GM23338 (cell line): ENCODE measurements around the gene PAX9. TPM values are rescaled to one million over a fixed set of nuclear protein-coding genes. Genes with fewer than 3 reads are reported as not detected.

Experiments used
- ATAC-seq: fragments of 200-7000 bp; cut with Tn5 transposase; 3 replicates; pipeline ENCODE4 v1.9.1; 2020
- DNase-seq: peaks from one replicate; pipeline ENCODE4 v3.0.0-alpha.2; 2015; ENCODE audit warnings: low spot score
- H2AFZ ChIP-seq: fragments of 200-600 bp; sonication (generic); 2 replicates; pipeline ENCODE4 v1.8.0; 2016; ENCODE audit warnings: antibody characterized with exemption, mild to moderate bottlenecking, moderate library complexity
- H3F3A ChIP-seq: fragments of 200-600 bp; sonication (generic); replicated peaks from 2 replicates; pipeline ENCODE4 v1.8.0; 2017; ENCODE audit warnings: antibody characterized with exemption, mixed run types, low read depth
- H3K27ac ChIP-seq: fragments of 200-600 bp; sonication (generic); 2 replicates; pipeline ENCODE4 v1.6.1; 2016; ENCODE audit warnings: low read depth
- H3K27me3 ChIP-seq: fragments of 200-600 bp; sonication (generic); 2 replicates; pipeline ENCODE4 v1.8.0; 2016; ENCODE audit warnings: mild to moderate bottlenecking, mixed run types, moderate library complexity; ENCODE audit not compliant: insufficient read depth
- H3K36me3 ChIP-seq: fragments of 200-600 bp; sonication (generic); 2 replicates; pipeline ENCODE4 v1.8.0; 2016; ENCODE audit warnings: mild to moderate bottlenecking; ENCODE audit not compliant: insufficient read depth
- H3K4me1 ChIP-seq: fragments of 200-600 bp; sonication (generic); 2 replicates; pipeline ENCODE4 v1.8.0; 2016; ENCODE audit warnings: mild to moderate bottlenecking, moderate library complexity; ENCODE audit not compliant: insufficient read depth
- H3K4me2 ChIP-seq: fragments of 200-600 bp; sonication (generic); 2 replicates; pipeline ENCODE4 v1.7.1; 2017; ENCODE audit warnings: mixed run types
- H3K4me3 ChIP-seq: fragments of 200-600 bp; sonication (generic); 2 replicates; pipeline ENCODE4 v1.6.1; 2016; ENCODE audit warnings: mixed run types
- H3K79me2 ChIP-seq: fragments of 200-600 bp; sonication (generic); replicated peaks from 2 replicates; pipeline ENCODE4 v1.8.0; 2017; ENCODE audit warnings: mild to moderate bottlenecking; ENCODE audit not compliant: insufficient read depth
- H3K9me2 ChIP-seq: fragments of 200-600 bp; sonication (generic); 2 replicates; pipeline ENCODE4 v1.8.0; 2017; ENCODE audit not compliant: insufficient read depth
- H4K20me1 ChIP-seq: fragments of 200-600 bp; sonication (generic); replicated peaks from 2 replicates; pipeline ENCODE4 v1.8.0; 2017; ENCODE audit warnings: mild to moderate bottlenecking; ENCODE audit not compliant: insufficient read depth
- H3K27ac Mint-ChIP-seq: 2 replicates; pipeline ENCODE4 v1.8.0; 2020; ENCODE audit warnings: inconsistent platforms, mild to moderate bottlenecking, moderate library complexity, mixed read lengths
- H3K27me3 Mint-ChIP-seq: 3 replicates; pipeline ENCODE4 v1.8.0; 2022; ENCODE audit warnings: low read depth, mild to moderate bottlenecking, moderate library complexity, mixed read lengths, inconsistent platforms; ENCODE audit not compliant: insufficient read depth, poor library complexity
- H3K36me3 Mint-ChIP-seq: 3 replicates; pipeline ENCODE4 v1.8.0; 2021; ENCODE audit warnings: low read depth, mild to moderate bottlenecking, inconsistent platforms, moderate library complexity, mixed read lengths
- H3K4me1 Mint-ChIP-seq: 3 replicates; pipeline ENCODE4 v1.8.0; 2020; ENCODE audit warnings: mild to moderate bottlenecking, inconsistent platforms, mixed read lengths
- H3K4me3 Mint-ChIP-seq: 3 replicates; pipeline ENCODE4 v1.8.0; 2021; ENCODE audit warnings: moderate library complexity, mild to moderate bottlenecking, inconsistent platforms, mixed read lengths
- H3K9me3 Mint-ChIP-seq: 3 replicates; pipeline ENCODE4 v1.8.0; 2020; ENCODE audit warnings: moderate library complexity, mild to moderate bottlenecking, inconsistent platforms, mixed read lengths
- CREB1 ChIP-seq: fragments of 250-450 bp; sonication (Bioruptor Pico); IDR thresholded peaks from 2 replicates; pipeline ENCODE4 v1.5.0; 2020; ENCODE audit warnings: low read depth, mild to moderate bottlenecking, moderate library complexity
- ETS1 ChIP-seq: IDR thresholded peaks from 2 replicates; pipeline ENCODE4 v1.6.1; 2016; ENCODE audit warnings: antibody characterized with exemption
- EZH2 ChIP-seq: fragments of 200-600 bp; sonication (generic); IDR thresholded peaks from one replicate; pipeline ENCODE4 v1.8.0; 2017; ENCODE audit warnings: antibody characterized with exemption, mild to moderate bottlenecking, low read depth; ENCODE audit not compliant: unreplicated experiment
- EZH2phosphoT487 ChIP-seq: fragments of 200-600 bp; sonication (generic); IDR thresholded peaks from one replicate; pipeline ENCODE4 v1.8.1; 2018; ENCODE audit warnings: antibody characterized with exemption; ENCODE audit not compliant: unreplicated experiment
- JUNB ChIP-seq: IDR thresholded peaks from one replicate; pipeline ENCODE4 v1.6.1; 2016; ENCODE audit warnings: antibody characterized with exemption; ENCODE audit not compliant: unreplicated experiment
- NANOG ChIP-seq: IDR thresholded peaks from 2 replicates; pipeline ENCODE4 v1.6.1; 2016; ENCODE audit warnings: antibody characterized with exemption, borderline replicate concordance
- POLR2AphosphoS5 ChIP-seq: IDR thresholded peaks from 2 replicates; pipeline ENCODE4 v1.6.1; 2016; ENCODE audit warnings: antibody characterized with exemption, low read depth
- ZNF114 ChIP-seq: fragments of 250-450 bp; sonication (Bioruptor Pico); IDR thresholded peaks from 2 replicates; pipeline ENCODE4 v1.5.0; 2020; ENCODE audit warnings: mild to moderate bottlenecking, moderate library complexity
- ZNF462 ChIP-seq: fragments of 250-450 bp; sonication (Bioruptor Pico); IDR thresholded peaks from 2 replicates; pipeline ENCODE4 v1.5.0; 2020; ENCODE audit warnings: mild to moderate bottlenecking, moderate library complexity
- polyA plus RNA-seq: library from polyadenylated mRNA; unstranded; fragments of >200 nt; fragmentation: Nextera tagmentation; extraction: Ambion mirVana; gene quantifications from 2 replicates; pipeline ENCODE4 v1.2.1, GENCODE V29; 2016
- total RNA-seq: library from RNA; depleted of rRNA; stranded (reverse); fragments of >200 nt; shearing (Covaris generic); gene quantifications from 2 replicates; pipeline ENCODE4 v1.2.3, GENCODE V29; 2014

PAX9 gene
- total and polyA plus RNA-seq, 2 experiments from 2014 or later = 0.74 TPM; not detected in 1

GRCh38 chr14:36653962-36654793, 7.5 kb upstream of the PAX9 start:
- Histone ChIP-seq H3K27ac (no peak overlapping the region), H3K4me2 (peak overlapping the region; percentile 46), H3K9me2 (no peaks in the 10 kb centered on the region), H3F3A (peaks cover 23% of the 10 kb centered on the region), H2AFZ (no peak overlapping the region; the same call in 1 of the 2 replicates), H3K4me1 (peaks cover 36% of the 10 kb centered on the region), H3K27me3 (peaks cover 100% of the 10 kb centered on the region), H3K4me3 (peak overlapping the region; percentile 56; the same call in 1 of the 2 replicates), H4K20me1 (peaks cover 56% of the 10 kb centered on the region), H3K79me2 (no peaks in the 10 kb centered on the region), H3K36me3 (no peaks in the 10 kb centered on the region)
- TF ChIP-seq EZH2phosphoT487 = peak; percentile 71
- TF ChIP-seq EZH2 = peak; percentile 93
- TF ChIP-seq JUNB = no peak
- no peak for TF ChIP-seq CREB1 (CRISPR knock-in tag)
- no peak for TF ChIP-seq POLR2AphosphoS5
- no peak for TF ChIP-seq NANOG
- Mint-ChIP-seq H3K4me3 (peak overlapping the region; percentile 51; the same call in 1 of the 3 replicates), H3K27me3 (peaks cover 100% of the 10 kb centered on the region), H3K36me3 (no peaks in the 10 kb centered on the region; the same call in 2 of the 3 replicates), H3K4me1 (peaks cover 38% of the 10 kb centered on the region), H3K9me3 (no peaks in the 10 kb centered on the region; the same call in 2 of the 3 replicates), H3K27ac (no peak overlapping the region)
- ATAC-seq (peak; percentile 34), DNase-seq (peak; percentile 78)

GRCh38 chr14:36654794-36655381, 6.8 kb upstream of the PAX9 start:
- peaks cover 100% of the 10 kb centered on the region for H3K27me3 Mint-ChIP-seq
- Histone ChIP-seq H3K27ac (no peak overlapping the region), H3K36me3 (no peaks in the 10 kb centered on the region), H3F3A (peaks cover 23% of the 10 kb centered on the region; the same call in 1 of the 2 replicates), H2AFZ (0 out of 2 replicates have a peak overlapping the region, but pooled peaks have one; percentile 38), H3K27me3 (peaks cover 100% of the 10 kb centered on the region), H3K4me3 (peak overlapping the region; percentile 56; the same call in 1 of the 2 replicates), H3K4me1 (peaks cover 42% of the 10 kb centered on the region), H3K4me2 (peak overlapping the region; percentile 46), H4K20me1 (peaks cover 57% of the 10 kb centered on the region), H3K79me2 (no peaks in the 10 kb centered on the region), H3K9me2 (no peaks in the 10 kb centered on the region)
- no peaks in the 10 kb centered on the region; the same call in 2 of the 3 replicates for H3K9me3 Mint-ChIP-seq
- DNase-seq = peak; percentile 45
- H3K36me3 Mint-ChIP-seq = no peaks in the 10 kb centered on the region; the same call in 2 of the 3 replicates
- ATAC-seq = peak; percentile 3; the same call in 2 of the 3 replicates
- H3K4me1 Mint-ChIP-seq = peaks cover 41% of the 10 kb centered on the region
- peak overlapping the region; percentile 51; the same call in 2 of the 3 replicates for H3K4me3 Mint-ChIP-seq
- H3K27ac Mint-ChIP-seq = no peak overlapping the region
- TF ChIP-seq EZH2phosphoT487 (peak; percentile 84), JUNB (no peak), CREB1 (CRISPR knock-in tag) (no peak), NANOG (no peak), ZNF114 (CRISPR knock-in tag) (no peak), ETS1 (no peak), ZNF462 (CRISPR knock-in tag) (no peak)
